NCI-H2196 treated with DMSO at 0.1 percent for 48 hours (cell line): ENCODE data around the gene POP4.
"Not testable (repeated sequence)": the region's sequence is repeated elsewhere in the genome, so short reads cannot be mapped to it uniquely, and the experiment has no call there.

Experiments used
- DNase-seq: peaks from one replicate; lab custom pipeline; 2025; ENCODE audit not compliant: unreplicated experiment; lab: John Stamatoyannopoulos, UW

POP4 gene, protein sequence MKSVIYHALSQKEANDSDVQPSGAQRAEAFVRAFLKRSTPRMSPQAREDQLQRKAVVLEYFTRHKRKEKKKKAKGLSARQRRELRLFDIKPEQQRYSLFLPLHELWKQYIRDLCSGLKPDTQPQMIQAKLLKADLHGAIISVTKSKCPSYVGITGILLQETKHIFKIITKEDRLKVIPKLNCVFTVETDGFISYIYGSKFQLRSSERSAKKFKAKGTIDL

GRCh38 chr19:29605653-29606419 lies at the start of gene POP4:
TSS of gene POP4 (plus strand) at chr19:29606283. CDS start at chr19:29606319, 36 bp downstream.
- peak; percentile 84 for DNase-seq

GRCh38 chr19:29559110-29559509 lies 47.0 kb upstream of the POP4 start:
- DNase-seq = not testable (repeated sequence)

DNA sequence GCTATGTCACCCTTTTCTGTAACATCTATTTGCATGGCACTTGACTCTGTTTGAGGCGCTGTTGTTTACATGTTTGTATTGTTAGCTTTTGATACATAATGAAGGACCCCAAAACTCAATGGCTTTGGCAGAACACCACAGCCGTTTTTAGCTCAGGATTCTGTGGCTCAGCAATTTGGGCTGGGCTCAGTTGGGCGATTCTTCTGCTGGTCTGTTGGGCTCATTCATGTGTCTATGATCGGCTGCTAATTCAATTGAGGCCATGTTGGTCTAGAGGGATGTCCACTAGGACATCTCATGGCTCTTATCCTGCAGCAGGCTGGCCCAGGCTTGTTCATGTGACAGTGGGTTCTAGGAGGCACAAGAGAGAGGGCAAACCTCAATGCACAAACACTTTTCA lies 46.3 kb upstream of the POP4 start:
- no peak for DNase-seq

DNA sequence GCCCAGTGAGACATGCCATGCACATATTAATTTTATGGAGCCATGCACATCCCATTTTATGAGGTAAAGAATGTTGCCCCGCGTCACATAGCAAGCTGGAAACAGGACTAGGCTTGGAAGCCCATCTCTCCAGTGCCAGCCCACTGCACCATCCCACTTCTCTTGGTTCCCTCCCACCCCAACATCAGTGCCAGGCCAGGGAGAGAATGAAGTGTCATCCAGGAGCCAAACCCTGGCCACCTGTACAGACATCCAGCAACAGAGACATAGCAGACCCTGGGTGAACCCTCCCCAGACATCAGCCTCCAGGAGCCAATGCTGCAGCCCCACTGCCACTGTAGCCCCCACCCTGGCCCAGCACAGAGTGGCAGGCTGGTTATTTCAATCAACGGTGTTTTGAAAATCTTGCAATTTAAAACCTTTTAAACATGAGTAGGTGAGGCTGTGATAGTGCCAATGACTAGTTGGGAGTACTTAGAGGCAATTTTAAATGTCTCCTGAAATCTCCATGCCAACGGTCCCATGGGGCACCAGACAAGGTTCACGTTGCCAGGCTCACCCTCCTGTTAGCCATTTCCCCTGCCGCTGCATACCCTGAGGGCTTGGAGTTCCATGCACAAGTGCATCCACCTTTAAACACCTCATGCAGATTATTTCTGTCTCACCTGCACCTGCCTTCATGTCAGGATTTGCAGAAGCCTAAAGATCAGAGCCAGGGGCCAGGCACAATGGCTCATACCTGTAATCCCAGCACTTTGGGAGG lies 45.6 kb upstream of the POP4 start:
- DNase-seq = no peak

DNA sequence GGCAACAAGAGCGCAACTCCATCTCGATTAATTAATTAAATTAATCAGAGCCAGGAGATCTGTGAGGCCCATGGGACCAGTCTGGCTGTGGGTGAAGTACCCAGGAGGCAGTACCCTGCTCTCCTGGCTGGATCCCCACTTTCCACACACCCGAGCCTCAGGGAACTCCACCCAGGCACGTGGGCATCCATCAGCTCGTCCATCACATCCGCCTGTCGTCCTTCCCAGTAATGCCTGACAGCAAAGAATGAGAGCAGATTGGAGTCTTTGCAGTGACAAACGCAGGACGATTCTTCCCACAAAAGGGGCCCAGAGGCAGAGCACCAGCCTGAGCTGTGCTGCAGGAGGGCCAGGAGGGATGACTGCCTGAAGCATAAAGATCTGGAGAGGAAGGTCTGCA lies 44.5 kb upstream of the POP4 start:
- DNase-seq = no peak

DNA sequence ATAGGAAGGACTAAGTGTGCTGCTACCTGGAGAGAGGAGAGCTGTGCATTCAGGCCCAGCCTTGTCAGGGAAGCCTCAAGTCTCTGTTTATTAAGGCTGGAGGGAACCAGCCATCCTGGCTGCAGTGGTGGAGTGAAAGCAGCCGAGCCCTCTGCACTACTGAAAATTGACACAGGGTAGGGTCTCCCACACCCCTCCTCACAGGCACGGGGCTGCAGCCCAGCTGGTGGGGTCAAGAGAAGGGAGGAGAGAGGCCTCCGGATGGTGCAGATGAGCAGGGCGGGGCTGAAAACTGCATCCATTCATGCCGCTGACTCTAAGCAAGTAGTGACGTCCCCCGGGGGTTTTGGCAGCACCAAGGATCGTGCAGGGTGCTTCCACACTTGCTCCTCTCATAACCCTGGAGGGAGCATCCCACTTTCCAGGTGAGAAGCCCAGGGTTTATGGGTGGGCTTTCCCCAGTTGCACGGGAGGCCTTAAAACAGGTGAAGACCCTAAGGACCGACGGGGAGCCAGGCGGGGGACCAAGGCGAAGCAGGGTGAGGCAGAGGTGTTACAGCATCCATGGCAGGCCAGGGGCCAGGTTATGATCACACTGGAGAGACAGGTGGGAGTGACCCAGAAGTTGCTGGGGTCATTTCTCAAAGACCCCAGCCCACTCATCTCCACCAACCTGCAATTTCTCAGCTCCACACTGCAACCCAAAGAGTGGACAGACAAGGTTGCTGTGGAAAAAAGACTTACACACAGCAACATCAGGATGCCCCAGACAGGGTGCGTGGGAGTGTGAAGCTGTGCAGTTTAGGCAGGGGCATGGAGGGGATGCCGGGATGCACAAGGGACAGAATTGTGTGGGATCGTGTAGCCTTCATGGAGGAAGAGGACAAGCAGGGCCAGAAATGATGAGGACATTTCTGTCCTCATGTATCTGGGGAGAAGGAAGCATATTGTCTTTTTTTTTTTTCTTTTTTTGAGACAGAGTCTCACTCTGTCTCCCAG lies 43.5 kb upstream of the POP4 start:
- no peak for DNase-seq

DNA sequence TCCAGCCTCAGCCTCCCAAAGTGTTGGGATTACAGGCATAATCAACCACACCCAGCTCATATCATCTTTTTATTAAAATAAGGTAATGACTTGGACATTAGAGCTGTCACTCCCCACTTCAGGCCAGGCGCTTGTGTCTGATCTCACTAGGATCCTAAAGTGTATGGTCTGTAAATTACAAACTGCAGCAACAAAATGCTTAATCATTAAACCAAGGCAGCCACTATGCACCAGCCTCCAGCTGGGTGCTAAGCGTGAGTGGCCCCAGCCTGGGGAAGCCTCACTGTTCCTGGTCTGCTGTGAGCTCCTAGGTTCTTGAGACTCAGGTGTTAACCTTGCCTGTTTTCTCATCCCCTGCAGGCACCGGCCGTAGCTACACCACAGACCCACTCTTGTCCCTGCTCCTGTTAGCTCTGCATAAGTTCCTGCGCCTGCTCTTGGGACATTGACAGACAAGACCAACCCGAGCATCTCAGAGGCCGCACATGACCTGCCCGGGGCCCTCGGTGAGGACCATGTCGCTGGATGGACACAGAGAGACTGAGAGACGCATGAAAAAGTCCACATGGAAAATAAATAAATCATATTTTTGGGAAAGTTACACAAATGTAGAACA lies 42.5 kb upstream of the POP4 start:
- DNase-seq = no peak

DNA sequence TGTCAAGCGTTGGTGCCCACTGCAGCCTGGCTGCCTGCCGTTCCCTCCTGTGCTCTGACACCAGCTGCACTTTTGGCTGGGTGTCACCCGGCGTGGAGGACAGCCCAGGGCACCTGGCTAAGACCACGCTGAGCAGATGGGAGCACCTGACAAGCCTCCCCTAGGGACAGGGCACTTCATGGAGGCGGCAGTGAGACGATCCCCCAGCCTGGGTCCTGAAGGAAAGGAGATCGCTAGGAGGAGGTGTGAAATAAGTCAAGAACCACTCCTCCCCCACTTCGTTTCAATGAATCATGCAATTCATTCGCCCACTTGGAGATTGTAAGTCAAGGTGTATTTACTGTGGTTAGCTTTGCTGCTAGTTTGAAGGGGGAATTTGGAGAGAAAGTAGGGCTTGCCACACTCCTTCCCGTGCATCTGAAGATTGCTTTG lies 41.5 kb upstream of the POP4 start:
- DNase-seq = no peak

DNA sequence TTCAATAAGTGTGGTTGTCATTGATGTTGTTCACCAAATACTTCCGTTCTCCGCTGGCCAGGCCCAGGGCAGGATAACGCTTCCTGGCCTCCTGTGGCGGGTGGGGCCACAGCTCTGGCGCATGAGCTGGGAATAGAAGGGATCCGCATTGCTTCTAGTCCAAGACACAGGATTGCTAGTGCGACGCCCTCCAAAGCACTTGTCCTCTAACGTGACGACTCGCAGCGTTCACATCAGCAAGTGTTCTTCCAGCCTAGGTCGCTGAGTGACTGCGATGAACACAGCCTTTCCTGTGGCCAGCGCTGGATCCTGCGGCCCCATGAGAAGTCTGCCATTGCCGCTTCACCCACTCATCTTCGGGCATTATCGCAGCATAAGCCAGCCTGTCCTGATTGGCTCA lies 40.9 kb upstream of the POP4 start:
- DNase-seq = no peak

DNA sequence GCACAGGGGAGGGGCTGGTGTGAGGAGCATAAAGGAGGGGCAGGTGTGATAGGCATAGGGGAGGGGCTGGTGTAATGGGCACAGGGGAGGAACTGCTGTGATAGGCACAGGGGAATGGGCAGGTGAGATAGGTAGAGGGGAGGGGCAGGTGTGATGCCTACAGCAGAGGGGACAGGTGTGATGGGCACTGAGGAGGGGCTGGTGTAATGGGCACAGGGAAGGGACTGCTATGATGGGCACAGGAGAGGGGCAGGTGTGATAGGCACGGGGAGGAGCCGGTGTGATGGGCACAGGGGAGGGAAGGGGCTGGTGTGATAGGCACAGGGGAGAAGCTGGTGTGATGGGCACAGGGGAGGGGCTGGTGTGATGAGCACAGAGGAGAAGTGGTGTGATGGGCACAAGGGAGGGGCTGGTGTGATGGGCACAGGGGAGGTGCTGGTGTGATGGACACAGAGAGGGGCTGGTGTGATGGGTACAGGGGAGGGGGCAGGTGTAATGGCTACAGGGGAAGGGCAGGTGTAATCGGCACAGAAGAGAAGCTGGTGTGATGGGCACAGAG lies 39.5 kb upstream of the POP4 start:
- no peak for DNase-seq

DNA sequence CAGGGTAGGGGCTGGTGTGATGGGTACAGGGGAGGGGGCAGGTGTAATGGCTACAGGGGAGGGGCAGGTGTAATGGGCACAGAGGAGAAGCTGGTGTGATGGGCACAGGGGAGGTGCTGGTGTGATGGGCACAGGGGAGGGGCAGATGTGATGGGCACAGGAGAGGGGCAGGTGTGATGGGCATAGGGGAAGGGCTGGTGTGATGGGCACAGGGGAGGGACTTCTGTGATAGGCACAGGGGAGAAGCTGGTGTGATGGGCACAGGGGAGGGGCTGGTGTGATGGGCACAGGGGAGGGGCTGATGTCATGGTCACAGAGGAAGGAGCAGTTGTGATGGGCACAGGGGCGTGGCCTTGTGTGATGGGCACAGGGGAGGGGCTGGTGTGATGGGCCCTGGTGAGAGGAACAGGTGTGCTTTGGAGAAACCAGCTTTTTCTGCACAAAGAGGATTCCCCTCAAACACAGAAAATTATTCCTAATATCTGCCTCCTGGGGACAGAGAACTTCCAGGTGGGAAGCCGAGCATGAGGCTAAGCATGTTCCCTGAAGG lies 38.6 kb upstream of the POP4 start:
- DNase-seq = no peak

GRCh38 chr19:29568036-29569025 lies 37.8 kb upstream of the POP4 start:
- DNase-seq = no peak

GRCh38 chr19:29569038-29569911 lies 36.8 kb upstream of the POP4 start:
- no peak for DNase-seq

DNA sequence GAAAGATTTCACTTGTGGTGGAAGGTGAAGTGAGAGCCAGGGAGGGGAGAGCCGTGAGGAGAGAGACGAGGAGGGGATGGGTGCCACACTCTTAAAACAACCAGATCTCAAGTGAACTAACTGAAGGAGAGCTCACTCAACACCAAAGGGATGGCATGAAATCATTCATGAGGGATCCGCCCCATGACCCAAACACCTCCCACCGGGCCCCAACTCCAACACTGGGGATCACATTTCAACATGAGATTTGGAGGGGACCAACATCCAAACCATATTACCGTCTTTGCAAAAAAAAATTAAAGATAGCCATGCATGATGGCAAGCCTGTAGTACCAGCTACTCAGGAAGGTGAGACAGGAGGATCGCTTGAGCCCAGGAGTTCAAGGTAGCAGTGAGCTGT lies 34.9 kb upstream of the POP4 start:
- DNase-seq = no peak

GRCh38 chr19:29573486-29573885 lies 32.6 kb upstream of the POP4 start:
- DNase-seq = no peak

- DNase-seq = no peak
Observed at GRCh38 chr19:29574510-29574909, 31.6 kb upstream of the POP4 start.

DNA sequence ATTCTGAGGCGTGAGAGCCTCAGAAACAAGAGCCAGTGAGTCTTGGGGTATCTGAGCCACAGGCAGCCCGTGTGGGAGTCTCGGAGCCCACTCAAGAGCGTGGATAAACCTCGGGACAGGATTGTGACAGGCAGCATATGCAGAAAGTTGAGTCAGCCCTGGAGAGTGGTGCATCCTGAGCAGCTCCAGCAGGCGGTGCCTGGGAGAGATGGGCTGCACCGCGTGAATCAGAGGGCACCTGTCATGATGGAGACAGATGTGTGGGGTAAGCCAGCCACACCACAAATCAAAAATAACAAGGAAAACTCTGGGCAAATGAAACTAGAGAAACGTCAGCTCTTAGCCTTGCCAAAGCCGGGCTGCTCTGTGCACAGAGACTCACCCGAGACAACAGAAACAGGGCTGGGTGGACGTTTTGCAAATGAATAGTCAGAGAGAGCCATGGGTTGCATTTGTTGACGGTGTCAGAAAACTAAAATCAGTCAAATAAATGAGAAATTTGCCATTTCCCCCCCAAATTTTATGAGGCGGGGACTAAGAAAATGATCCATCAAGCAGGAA lies 30.0 kb upstream of the POP4 start:
- no peak for DNase-seq
